LoVo (cell line): ENCODE data around the gene CCDC152.

ENCODE experiments used
- DNase-seq: peaks from one replicate; pipeline ENCODE4 v3.0.0-alpha.2; 2016; ENCODE audit warnings: low spot score

CCDC152 gene

DNA sequence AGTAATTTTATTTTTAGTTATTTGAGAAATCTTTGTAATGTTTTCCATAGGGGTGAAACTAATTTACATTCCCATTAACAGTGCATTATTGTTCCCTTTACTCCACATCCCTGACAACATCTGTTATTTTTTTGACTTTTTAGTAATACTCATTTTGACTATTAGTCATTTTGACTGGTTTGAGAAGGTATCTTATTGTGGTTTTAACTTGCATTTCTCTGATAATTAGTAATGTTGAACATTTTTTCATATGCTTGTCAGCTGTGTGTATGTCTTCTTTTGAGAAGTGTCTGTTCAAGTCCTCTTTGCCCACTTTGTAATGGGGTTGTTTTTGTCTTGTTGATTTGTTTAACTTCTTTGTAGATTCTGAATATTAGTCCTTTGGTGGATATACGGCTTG, 27.5 kb downstream of the CCDC152 start:
- DNase-seq, result no peak

DNA sequence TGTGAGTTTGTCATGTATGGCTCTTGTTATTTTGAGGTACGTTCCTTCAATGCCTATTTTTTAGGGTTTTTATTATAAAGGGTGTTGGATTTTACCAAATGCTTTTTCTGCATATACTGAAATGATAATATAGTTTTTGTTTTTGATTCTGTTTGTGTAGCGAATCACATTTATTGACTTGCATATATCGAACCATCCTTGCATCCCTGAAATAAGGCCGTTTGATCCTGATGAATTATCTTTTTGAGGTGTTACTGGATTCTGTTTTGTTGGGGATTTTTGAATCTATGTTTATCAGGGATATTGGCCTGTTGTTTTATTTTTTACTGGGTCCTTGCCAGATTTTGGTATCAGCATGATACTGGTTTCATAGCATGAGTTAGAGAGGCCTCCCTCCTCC, 29.1 kb downstream of the CCDC152 start:
- no peak for DNase-seq

DNA sequence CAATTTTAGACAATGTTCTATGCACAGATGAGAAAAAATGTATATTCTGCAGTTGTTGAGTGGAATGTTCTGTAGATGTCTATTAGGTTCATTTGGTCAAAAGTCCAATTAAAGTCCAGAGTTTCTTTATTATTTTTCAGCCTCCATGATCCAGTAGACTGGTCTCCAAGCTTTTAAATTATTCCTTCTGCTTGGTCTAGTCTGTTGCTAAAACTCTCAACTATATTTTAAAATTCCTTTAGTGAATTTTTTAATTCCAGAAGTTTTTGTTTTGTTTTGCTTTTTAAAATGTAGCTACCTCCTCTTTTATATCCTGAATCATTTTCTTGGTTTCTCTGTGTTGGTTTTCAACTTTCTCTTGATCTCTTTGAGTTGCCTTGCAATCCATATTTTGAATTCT, 30.5 kb downstream of the CCDC152 start:
- no peak for DNase-seq

DNA sequence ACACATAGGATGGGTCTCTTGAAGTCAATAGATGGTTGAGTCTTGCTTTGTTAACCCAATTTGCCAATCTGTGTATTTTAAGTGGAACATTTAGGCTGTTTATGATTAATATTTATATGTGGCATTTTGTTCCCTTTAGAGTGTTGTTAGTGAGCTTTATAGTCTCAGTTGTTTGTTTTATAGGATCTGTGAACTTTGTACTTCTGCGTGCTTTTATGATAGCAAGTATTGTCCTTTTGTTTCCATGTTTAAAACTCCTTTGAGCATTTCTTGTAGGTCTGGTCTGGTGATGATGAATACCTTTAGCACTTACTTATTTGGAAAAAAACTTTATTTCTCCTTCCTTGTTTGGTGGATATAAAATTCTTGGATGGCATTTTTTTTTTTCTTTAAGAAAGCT, 31.2 kb downstream of the CCDC152 start:
- no peak for DNase-seq

DNA sequence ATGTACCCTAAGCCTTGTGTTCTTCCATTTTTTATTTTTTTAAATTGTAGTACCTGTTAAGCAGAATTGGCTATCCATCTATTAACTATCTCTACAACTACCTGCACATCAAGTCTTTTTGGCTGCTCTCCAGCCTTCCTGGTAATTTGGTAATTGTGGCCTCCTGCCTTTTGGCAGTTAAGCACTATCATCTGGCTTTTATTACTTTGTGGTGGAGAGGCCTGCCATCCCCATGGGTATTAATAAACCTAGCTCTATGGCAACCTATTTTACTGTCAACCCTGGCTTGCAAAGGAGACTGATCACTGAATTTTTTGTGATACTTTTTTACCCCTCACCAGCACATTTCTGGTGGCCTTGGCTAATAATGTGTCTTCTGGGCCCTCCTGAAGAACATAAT, 34.5 kb downstream of the CCDC152 start:
- DNase-seq, result no peak

DNA sequence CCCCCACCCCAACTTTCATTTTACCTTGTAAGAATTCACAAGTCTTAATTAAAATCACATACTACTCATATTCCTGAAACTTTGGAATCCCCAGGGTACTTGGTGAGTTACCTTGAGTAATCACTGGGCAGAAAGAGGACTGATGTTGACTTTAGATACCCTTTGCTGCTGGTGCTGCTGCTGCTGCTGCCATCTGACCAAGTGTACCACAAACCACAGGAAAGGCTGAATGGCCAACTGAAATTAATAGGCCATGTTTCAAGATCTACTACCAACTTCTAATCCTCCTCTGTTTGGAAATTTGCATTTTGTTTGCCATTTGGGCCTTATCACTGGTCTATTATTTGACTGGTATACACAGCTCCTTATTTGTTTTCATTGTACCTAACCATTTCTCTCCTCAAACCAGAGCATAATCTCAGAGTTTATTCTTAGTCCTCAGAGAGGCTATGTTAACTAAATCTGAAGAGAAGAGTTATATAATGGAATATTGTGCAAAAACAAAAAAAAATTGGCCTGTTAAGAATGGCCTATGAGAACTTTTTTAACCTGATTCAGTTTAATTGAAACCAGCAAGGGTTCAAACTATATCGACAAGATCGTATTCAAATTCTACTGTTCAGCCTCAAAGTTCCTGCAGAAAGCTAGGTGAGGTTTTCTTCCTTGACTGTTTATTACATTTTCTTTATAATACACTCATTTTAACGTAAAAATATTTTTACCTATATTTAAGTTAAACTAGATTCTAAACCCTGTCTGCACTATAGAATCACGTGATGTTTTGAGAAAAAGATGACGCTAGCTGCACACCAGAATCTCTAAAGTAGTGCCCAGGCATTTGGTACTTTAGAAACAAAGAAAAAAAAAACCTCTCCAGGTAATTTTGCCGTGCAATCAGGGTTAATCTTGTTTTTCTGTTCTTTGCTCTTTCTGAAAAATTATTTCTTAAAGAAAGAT, 41.9 kb downstream of the CCDC152 start:
- DNase-seq, result no peak

DNA sequence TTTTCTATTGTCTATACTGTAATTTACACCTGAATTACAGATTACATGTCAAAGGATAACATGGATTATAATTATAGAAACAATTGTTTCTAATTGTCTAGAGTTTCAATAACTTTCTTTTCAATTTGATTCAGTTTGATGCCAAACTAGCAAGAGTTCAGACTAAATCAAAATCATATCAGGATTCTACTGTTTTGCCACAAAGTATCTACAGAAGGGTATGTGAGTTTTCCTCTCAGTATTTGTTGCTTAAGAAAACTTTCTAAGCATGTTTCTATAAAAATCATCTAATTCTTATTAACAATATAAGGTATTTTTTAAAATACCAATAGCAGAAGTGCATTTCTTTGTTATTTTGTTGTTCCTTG, 42.6 kb downstream of the CCDC152 start:
- no peak for DNase-seq

DNA sequence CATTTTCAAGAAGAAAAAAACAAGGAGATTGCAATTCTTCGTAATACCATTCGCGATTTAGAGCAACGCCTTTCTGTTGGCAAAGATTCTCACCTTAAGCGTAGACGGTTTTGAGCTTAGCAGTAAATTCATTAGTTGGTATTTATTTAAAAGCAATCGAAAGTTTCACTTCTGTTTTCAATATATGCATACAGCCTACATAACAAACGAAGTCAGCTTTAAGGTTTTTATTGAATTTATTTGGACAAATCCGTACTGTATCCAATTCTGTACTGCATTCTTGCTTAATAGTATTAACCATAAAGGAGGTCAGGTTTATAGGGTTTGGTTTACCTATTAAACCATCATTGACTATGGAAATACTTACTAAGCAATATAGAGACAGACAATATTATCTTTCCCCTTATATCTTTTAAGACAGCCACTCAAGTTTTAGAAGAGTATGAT, 43.1 kb downstream of the CCDC152 start:
- no peak for DNase-seq

DNA sequence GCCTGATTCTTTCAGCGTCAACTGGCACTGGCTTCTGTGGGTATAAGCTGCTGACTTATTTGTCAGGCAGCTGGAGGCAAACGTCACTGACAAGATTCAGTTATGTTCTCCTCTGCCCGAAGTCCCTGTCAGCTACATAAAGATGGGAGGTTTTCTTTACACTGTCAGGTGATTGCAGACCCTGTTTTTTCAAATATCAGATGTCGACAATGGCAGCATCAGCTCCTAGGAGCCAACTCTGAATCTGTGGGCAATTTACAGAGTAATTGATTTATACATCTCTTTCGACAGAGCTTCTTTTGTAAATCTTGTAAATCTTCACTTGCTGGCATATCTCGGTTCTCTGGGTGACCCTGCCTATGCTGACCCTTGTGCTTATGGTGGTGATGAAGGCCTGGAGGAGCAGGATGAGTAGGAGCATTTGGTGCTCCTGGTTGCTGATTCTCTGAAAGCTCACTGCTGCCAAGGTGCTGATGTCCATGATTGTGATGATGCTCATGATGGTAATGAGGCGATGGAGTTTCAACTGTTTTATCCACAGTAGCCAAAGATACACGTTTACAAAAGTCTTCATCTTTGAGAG, 44.2 kb downstream of the CCDC152 start:
- DNase-seq, result no peak

DNA sequence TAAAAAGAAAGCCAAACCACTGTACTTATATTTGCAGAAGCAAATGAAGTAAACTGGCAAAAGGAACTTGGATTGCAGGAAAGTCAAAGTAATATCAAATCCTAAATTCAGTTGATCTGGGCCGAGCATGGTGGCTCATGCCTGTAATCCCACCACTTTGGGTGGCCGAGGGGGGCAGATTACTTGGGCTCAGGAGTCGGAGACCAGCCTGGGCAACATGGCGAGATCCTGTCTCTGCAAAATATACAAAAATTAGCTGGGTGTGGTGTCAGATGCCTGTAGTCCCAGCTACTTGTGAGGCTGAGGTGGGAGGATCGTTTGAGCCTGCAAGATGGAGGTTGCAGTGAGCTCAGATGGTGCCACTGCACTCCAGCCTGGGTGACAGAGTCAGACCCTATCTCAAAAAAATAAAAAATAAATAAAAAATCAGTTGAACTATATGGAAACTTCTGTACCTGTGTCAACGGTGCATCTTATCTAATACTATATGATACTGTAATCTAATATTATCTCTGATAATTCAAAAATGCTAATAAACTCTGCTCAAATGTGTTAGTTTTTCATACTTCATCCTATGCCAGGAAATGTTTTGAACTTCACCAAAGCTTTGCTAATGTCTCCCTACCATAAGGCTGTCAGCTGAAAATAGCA, 45.0 kb downstream of the CCDC152 start:
- DNase-seq, result no peak

DNA sequence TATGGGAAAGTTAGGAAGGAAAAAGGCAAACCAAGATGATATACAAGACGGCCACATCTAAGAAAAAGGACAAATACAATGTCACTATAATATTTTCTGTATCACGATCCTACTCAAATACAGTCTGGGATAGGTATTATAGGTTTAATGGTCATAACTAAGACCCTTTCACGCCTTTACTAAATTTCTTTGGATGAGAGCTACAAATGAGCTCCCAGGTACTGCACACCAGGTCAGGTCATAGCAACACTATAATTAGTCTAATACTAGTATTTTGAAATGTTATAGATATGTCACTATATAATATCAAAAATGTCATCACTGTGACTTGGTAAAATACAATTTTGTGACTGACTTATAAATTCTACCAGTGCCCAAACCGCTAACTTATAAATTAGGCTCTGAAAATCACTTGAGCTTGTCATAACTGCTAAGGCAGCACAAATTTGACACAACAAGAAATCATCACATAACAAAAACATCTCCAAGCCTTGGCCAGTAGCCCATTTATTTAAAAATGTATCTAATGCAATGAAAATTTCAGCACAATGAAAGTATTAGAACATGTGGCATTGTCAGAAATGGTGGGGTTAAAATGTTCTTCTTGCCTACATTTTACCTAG, 48.2 kb downstream of the CCDC152 start:
- no peak for DNase-seq

DNA sequence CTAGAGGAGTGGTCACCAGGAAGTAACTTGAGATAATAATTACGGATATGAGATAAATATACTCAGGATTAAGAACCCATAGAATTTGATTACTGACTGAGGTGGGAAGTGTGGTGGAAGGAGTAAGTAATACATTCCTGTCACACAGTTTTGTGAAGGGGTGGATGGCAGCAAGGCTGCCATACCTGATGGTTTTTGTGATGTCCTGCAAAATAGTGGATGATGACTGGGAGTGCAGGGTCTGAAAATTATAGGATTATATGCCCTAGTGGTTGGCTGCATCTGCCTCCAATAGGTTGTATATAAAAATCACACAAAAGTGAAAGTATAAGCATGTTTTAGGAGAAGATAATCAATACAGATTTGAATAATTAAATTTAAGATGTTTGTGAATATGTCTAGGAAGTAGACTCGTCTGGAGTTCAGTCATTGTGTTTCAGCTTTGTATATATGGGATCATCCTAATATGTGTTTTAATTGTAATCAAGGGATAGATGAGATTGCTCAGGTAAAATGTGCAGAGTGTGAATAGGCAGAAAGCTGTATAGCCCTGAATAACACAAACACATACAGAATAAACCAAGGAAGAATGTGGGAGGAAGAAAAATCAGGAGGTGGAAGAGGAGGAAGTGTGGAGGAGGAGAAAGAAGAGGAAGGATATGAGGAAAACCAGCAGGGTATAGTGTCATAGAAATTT, 49.5 kb downstream of the CCDC152 start:
- DNase-seq, result no peak

DNA sequence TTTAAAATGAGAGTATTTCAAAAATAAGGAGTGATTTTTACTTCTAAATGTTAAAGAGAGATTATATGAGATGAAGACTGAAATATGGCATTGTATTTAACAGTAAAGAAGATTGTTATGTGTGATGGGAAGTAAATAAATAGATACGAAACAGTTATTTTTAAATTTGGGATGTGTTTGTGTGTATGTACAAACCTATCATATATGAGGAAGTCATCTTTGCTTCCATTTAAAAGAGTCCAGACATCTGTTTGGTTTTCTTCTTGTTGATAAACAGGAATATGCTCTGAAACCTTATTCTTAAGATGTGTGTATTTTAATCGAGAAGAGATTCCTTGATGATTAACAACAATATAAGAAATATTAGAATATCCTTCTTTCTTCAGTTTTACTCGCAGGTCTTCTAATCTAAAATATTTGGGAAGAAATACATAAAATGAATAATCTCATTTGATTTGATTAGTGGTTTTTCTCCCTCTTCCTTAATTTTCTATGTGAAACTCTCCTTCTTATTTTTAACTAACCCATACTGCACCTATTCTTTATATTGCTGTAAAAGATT, 50.2 kb downstream of the CCDC152 start:
- DNase-seq, result no peak

DNA sequence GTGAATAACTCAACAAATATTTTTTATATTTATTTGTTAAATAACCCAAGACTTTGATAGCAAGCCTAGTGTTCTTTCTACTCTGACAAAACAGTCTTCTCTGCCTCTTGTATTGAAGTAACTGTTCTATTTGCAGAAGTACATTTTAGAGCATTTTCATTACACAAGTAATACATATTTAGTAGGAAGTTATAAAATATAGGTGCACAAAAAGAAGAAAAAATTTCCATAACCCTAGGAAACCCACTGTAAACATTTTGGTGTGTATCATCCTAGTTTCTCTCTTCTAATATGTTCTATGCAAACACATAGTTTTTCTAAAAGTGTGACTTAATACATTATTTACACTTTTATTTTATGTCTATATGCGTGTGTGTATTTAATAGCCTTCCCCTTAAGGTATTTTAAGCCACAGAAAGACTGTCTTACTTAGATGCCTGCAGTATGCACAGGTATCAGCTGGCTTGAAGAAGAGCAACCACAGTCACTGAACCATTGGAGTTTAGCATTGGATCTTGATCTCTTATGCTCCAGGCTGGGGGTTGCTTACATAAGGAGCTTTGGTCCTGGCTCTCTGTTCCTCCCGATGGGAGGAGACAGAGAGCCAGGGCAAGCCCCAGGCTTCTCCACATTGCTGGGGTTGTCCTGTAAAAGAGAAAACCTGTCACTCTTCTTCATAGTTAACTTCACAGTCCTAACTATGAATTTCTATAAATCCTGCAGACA, 51.3 kb downstream of the CCDC152 start:
- no peak for DNase-seq

DNA sequence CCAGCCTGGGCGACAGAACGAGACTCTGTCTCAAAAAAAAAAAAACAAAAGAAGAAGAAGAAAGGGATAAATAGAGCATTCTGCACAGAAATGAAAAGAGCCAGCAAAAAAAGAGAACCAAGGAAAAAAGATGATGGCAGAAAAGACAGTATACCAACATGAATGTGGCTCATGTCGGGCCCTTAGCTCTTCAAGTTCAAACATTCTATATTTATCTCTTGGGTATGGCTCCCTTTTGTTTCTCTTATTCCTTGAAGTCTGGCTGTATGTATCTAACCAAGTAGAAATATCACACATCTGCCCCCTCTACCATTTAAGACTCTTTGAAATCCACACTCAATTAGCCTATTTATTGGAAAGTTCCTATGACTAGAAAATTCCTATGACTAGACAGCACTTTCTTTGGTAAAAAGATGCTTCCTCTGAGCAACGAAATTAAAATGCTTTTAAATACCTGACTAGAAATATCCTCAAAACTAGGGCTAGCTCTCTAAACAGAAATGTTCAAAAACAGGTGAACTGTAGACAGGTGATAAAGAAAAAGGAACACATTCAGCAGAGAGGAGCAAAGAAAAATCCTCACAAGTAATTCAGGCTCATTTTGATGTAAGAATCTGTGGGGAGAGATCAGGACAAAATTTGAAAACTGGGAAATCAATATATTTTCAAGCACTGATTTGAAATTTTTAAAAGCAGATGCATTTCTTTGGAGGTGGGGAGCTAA, 52.4 kb downstream of the CCDC152 start:
- no peak for DNase-seq

DNA sequence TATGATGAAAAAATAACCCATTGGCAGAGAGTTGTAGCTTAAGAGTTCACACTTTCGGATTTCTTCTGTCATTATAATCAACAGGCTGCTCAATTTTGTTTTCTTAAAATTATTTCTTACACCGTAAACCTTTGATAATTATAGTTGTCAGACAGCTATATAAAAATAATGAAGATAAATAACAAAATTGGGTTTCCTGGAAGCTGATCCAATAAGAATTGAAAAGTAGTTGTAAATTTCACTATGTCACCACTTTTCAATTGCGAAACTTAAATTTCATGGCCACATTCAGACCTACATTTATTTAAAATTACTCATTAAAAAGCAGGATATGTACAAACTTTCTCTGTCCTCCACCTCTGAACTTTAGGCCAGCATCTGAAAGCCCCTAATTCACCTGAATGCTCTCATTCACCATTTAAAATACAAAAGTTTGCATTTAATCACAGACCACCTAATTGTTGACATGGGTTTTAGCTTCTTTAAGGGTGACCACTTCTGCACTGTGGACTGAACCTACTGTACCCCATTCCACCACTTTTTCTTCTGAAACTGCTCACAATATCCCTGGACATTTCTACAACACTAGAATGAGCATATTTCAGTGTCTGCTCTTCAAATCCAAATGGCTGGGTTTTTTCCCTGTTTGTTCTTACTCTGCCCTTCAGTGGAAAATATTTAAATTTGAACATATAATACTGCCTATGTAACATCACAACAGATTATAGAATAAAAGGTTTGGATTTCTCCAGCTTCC, 54.4 kb downstream of the CCDC152 start:
- DNase-seq, result no peak

DNA sequence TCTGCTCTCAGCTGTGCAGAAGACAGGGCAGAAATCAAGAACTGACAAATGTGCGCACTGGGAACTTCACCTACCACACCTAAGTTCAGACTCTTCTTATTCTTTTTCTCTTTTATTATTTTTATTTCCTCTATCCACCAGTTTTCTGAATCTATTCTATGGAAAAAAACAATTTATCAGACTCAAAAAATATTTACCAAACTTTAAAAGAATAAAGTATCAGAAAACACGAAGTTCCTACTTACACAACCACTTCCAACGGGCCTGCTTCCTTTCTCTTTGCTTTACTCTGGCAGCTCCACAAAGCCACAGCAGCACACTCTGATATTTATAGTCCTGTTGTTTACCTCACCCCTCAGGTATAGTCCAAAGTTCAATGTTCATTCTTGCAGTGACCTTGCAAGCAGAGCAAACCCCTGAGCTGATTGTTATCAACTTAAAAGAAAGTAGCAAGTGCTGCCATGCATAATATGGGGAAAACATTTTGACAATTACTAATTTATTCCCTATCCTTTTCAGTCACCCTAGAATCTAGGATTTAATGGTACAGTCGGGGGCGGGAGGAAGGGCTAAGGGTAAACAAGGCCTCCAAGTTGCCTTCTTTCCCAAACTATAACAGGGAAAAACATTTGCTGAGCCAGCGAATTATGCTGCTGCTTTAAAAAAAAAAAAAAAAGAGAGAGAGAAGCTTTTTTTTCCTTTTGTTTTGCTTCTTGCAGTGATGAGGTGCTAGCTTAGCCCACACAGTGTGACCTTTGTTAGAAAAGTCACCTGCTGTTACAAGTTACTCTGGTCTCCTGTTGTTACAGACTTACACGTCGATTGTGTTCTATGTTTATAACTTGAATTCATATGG, 55.2 kb downstream of the CCDC152 start, which contains the start of gene SELENOP:
Gene SELENOP, minus strand, starts transcription at position 302 of the 856 bp plus-strand sequence. CDS start 3,539 bp downstream, outside the sequence.
- peak; percentile 90 for DNase-seq

DNA sequence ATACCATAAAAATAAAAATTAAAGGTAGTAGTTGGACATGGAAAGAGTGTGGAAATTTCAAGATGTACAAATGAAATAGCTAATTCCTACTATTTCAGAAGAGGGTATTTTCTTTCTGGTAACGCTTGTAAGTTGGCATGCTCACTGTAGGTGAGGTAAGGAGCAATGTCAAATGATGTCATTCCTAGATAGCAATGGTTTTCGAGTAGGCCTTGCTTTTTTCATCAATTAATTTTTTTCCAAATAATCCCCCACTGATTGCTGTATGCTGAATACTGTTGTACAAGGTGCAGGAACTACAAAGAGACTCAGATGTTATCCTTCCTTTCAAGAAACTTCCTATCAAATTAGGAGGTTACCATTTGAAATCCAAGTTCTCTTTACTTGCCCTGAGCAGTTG, 56.0 kb downstream of the CCDC152 start:
- no peak for DNase-seq
